GM18508 (cell line): ENCODE measurements around the gene VAMP5.
"Not testable (repeated sequence)": the region's sequence is repeated elsewhere in the genome, so short reads cannot be mapped to it uniquely, and the experiment has no call there.

ENCODE experiments used
- ATAC-seq: cut with Tn5 transposase; IDR thresholded peaks from one replicate; pipeline ENCODE4 v1.9.1; 2021; ENCODE audit warnings: moderate number of reproducible peaks; ENCODE audit not compliant: insufficient read depth, unreplicated experiment

The VAMP5 gene

GRCh38 chr2:85599468-85600234, 15.4 kb downstream of the VAMP5 start:
- ATAC-seq: no peak

- ATAC-seq: no peak
These were observed 16.0 kb downstream of the VAMP5 start for GRCh38 chr2:85600235-85600575.

DNA sequence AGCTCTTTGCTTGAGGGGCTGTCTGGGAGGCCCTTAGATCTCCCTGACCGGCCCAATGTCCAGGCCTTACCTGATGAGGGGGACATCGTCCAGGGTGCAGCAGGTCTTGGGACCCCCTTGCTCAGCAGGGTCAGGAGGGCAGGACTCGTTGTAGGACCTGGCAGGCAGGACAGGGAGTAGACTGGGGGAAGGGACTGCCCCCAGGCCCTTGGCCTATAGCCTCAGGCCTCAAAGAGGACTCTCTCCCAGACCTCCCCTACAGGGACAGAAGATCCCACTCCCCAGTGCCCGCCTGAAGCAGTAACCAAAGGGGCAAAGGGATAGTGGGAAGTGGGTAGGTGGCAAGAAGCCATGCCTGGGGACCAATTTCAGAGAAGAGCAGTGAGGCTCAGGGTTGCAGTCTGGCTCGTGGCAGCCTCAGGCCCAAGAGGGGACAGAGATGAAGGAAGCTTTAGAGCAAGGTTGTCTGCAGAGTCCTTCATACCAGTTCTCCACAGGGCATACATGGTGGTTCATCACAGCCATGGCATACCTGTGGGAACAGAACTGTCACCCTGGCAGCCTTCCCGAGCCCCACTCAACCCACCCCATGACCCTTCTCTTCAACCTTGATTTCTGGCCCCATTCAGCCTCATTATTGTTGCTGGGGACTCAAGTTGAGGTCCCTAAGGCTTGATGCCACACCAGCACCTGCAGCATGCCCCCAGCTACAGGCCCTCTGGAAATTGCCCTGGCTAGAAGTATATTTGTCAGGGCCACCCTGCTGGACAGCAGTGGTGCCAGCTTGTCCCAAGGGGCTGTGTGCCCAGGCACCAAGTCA, 16.9 kb downstream of the VAMP5 start:
- no peak for ATAC-seq

GRCh38 chr2:85601771-85602475, 17.7 kb downstream of the VAMP5 start:
- ATAC-seq: peak; percentile 19

GRCh38 chr2:85602476-85603234, 18.4 kb downstream of the VAMP5 start, which contains the start of gene TMEM150A:
TSS of gene TMEM150A (minus strand) at chr2:85602698. CDS start at chr2:85601948, 750 bp downstream.
- peak; percentile 67 for ATAC-seq

- not testable (repeated sequence) for ATAC-seq
These were observed 19.9 kb downstream of the VAMP5 start for GRCh38 chr2:85604133-85604444.

- ATAC-seq: no peak
These were observed 20.5 kb downstream of the VAMP5 start for GRCh38 chr2:85604568-85605339.

DNA sequence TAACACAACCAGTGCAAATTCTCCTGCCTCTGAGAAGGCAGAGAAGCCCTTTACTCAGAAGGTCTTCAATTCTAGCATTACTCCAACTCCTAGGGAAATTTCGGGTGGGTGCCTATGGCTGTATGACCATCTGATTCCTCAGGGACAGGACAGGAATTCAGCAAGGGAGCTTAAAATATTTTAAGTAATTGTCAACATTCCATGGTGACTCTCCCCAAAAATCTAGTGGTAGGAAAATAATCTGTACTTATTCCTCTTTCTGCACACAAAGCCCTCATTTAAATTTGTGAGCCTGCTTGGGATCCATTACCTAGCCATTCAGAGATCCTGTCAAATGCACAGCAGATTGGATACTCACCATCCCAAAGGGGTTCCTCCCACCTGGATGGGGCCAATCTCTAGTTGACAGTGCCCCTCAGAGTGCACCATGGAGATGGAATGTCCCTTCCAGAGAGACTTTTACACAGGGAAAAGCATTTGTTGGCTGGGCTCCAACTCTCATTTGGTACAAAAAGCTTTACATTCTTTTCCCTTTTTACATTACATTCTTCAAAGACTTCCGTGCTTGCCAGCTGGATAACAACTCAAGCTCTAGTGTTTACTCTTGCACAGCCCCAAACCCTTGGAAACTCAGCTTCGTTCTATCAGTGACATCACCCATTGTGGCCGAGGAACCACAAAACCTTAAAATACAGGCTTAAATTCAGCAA, 21.3 kb downstream of the VAMP5 start:
- ATAC-seq: no peak

DNA sequence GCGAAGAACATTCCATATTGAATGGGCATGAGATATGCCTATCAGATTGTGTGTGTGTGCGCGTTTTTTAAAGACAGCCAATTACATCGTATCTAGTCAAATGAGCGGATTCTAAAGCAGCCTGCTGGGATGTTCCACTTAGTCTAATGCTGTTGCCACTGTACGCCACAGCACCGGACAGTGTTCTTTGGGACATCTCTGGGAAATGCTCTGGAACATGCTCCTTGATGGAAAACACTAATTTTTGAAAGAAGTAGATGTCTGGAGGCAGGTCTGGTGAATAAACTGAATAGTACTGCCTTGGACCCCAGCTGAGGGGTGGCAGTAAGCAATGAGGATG, 21.9 kb downstream of the VAMP5 start:
- ATAC-seq: no peak

GRCh38 chr2:85607268-85608215, 23.3 kb downstream of the VAMP5 start:
- ATAC-seq: no peak

DNA sequence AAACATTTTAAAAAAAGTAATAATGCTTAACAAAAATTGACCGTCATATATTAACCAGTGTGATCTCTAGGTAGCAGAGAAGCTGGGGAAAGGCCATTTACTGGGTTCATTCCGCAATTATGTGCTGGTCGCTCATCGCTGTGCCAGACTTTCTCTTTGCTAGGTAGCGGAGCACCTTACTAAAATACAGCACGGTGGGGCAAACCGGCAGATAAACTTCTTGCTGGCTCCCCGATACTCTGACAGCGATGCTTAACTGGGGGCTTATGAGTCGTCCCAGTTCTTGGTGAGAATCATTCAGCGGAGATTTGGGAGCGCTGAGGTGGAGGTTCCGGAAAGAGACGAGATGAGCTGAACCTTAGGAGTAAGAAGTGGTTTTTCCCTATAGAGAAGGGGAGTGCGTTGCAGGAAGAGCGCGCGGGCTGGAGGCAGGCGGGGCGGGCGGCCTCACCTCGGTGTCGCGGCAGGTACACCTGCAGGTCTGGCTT, 27.0 kb downstream of the VAMP5 start:
- no peak for ATAC-seq

DNA sequence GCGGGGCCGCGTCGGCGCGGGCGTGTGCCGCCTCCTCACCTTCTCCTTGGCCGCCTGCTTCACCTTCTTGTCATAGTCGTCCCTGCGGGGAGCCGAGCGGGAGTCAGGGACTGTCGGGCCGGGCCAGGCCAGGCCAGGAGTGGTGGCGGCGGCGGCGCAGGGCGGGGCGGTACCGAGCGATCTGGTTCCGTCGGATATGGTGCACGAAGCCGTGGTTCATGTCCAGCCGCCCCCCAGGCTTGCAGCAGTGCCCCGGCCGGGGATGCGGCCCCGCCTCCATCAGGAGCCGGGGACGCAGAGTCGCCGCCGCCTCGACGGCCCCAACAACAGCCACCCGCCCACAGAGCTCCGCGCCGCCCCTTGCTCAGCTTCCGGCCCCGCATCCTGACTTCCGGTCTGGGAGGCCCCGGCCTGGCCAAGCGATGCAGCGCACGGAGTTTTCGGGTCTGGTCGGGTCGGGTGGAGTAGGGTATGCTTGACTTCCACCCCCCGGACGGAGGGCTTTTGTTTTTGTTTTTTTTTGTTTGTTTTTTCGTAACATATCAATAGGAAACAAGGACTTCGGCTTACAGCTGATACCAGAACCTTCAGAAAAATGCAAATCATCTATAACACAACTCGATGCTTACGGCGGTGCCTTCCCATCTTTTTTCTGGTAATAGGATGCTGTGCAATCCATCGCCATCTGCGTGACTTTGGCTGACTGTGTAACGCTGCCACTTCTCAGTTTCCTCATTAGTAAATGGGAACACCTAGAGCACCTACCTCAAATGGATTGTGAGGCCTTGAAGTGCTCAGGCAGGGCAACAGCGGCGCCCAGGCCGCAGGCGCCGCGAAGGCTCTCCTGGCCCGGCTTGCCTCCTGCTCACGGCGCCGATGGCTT, 27.7 kb downstream of the VAMP5 start, which contains the start of gene C2orf68:
C2orf68 (minus strand) TSS at position 362 of the 883 bp plus-strand sequence; CDS start at position 280, 82 bp downstream.
- ATAC-seq: peak; percentile 67

- ATAC-seq: no peak
These were observed 29.7 kb downstream of the VAMP5 start for GRCh38 chr2:85613717-85614515.

GRCh38 chr2:85614757-85615156, 30.5 kb downstream of the VAMP5 start:
- not testable (repeated sequence) for ATAC-seq

- ATAC-seq: no peak
These were observed 31.1 kb downstream of the VAMP5 start for GRCh38 chr2:85615413-85615728.

DNA sequence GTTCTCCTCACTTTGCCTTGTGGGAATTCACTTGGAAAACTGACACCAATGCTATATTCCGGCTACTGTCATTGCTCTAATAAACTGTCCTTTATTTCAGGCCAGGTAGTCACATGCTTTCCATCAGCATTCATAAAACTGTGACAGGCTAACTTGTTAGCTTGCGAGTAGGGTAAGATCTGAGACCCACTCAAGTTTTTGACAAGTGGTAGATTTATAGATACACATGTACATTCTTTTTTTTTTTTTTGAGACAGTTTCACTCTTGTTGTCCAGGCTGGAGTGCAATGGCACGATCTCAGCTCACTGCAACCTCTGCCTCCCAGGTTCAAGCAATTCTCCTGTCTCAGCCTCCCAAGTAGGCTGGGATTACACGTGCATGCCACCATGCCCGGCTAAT, 33.5 kb downstream of the VAMP5 start:
- not testable (repeated sequence) for ATAC-seq
